Testis (tissue), 3 donors: Measurements from ENCODE around the gene PTGIS. TPM values are rescaled to one million over a fixed set of nuclear protein-coding genes. Genes with fewer than 3 reads are reported as not detected.
A peak's percentile ranks its signal among the peaks of the same experiment; 100 is the strongest.

Experiments used
- DNase-seq: peaks from one replicate; pipeline ENCODE4 v3.0.0-alpha.2; 2019
- H3K27ac ChIP-seq, 2 donors: fragments of 200-600 bp; sonication (generic); one replicate each; pipeline ENCODE4 v1.5.1; 2019
- H3K27me3 ChIP-seq: fragments of 200-600 bp; sonication (generic); one replicate; pipeline ENCODE4 v1.5.1; 2019
- H3K36me3 ChIP-seq: fragments of 200-600 bp; sonication (generic); one replicate; pipeline ENCODE4 v1.5.1; 2017; ENCODE audit warnings: low read depth; ENCODE audit errors: missing control alignments
- H3K4me1 ChIP-seq: fragments of 200-600 bp; sonication (generic); one replicate; pipeline ENCODE4 v1.5.1; 2019
- H3K4me3 ChIP-seq, 2 donors: fragments of 200-600 bp; sonication (generic); one replicate each; pipeline ENCODE4 v1.5.1; 2017 to 2019
- H3K9me3 ChIP-seq: fragments of 200-600 bp; sonication (generic); one replicate; pipeline ENCODE4 v1.5.1; 2017
- POLR2A ChIP-seq: fragments of 450-650 bp; IDR thresholded peaks from one replicate; pipeline ENCODE4 v1.6.1; 2017; ENCODE audit warnings: antibody characterized with exemption, mild to moderate bottlenecking, moderate library complexity
- WGBS, 2 donors: methylation state at CpG; one replicate each; pipeline ENCODE4 v1.1.5; 2018; 5-methylcytosine and 5-hydroxymethylcytosine counted together
- intact Hi-C: fragments of 100-400 bp; cut with DNase I; formaldehyde crosslinking; loops from one replicate; pipeline ENCODE4 v1.15.1; 2023; ENCODE audit warnings: low total_unique reads
- polyA plus RNA-seq: library from polyadenylated mRNA; stranded (reverse); fragments of 350-450 nt; fragmentation: Illumina TruSeq; extraction: RNeasy Lipid Tissue Mini Kit (QIAGEN cat#74804); gene quantifications from one replicate; pipeline ENCODE4 v1.2.3, GENCODE V29; 2014; ENCODE audit warnings: low read depth, low replicate concordance; ENCODE audit not compliant: insufficient read depth
- total RNA-seq, 2 donors: library from RNA; depleted of rRNA; stranded (reverse); fragments of >200 nt; gene quantifications; one replicate each; pipeline ENCODE4 v1.2.3, GENCODE V29; 2016
- TF ChIP-seq, protein P1 (sequence below), 3 experiments: fragments of 450-650 bp in 2 of 3; fragments of 200-600 bp in 1 of 3; sonication (generic) in 1 of 3; IDR thresholded peaks; one replicate each; pipeline ENCODE4 v1.5.1; 2016 to 2019; ENCODE audit warnings: antibody characterized with exemption in 3 of 3, mild to moderate bottlenecking in 2 of 3, moderate library complexity in 1 of 3

Gene PTGIS
- total and polyA plus RNA-seq, 3 donors from 2014 or later = 12.2 to 30.3 (median 13.0) TPM

DNA sequence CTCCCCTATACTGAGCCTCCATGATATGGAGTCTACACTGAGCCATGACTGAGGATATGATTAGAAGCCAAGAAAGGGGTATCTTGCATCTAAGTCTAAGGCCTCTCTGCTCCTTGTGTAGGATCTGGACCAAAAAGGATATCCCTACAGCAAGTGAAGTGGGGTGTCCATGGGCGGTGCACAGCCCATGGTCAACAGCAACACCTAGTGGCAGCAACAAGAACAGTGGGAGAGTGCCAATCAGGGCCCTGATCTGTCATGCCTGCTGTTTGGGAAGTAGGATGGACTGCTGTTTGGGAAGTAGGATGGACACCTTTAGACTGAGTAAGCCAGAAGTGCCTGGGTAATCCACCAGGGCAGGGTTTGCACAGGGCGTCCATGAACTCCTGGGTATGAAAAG lies 22.4 kb downstream of the PTGIS start:
- no peaks in the 10 kb centered on the region for H3K9me3 ChIP-seq
- intact Hi-C loops = no loop called here
- no peak overlapping the region for H3K4me3 ChIP-seq
- H3K36me3 ChIP-seq = no peaks in the 10 kb centered on the region
- no peaks in the 10 kb centered on the region for H3K27me3 ChIP-seq
- no peaks in the 10 kb centered on the region for H3K4me1 ChIP-seq
- TF ChIP-seq, protein P1, sequence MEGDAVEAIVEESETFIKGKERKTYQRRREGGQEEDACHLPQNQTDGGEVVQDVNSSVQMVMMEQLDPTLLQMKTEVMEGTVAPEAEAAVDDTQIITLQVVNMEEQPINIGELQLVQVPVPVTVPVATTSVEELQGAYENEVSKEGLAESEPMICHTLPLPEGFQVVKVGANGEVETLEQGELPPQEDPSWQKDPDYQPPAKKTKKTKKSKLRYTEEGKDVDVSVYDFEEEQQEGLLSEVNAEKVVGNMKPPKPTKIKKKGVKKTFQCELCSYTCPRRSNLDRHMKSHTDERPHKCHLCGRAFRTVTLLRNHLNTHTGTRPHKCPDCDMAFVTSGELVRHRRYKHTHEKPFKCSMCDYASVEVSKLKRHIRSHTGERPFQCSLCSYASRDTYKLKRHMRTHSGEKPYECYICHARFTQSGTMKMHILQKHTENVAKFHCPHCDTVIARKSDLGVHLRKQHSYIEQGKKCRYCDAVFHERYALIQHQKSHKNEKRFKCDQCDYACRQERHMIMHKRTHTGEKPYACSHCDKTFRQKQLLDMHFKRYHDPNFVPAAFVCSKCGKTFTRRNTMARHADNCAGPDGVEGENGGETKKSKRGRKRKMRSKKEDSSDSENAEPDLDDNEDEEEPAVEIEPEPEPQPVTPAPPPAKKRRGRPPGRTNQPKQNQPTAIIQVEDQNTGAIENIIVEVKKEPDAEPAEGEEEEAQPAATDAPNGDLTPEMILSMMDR (IDR thresholded peaks at IDR 0.05) = no peak
- no peak for TF ChIP-seq POLR2A
- peak; percentile 9 for DNase-seq
- WGBS, 2 donors = 90 to 100% methylated on average over 1 to 2 of the region's 2 CpGs
- H3K27ac ChIP-seq = no peak overlapping the region

DNA sequence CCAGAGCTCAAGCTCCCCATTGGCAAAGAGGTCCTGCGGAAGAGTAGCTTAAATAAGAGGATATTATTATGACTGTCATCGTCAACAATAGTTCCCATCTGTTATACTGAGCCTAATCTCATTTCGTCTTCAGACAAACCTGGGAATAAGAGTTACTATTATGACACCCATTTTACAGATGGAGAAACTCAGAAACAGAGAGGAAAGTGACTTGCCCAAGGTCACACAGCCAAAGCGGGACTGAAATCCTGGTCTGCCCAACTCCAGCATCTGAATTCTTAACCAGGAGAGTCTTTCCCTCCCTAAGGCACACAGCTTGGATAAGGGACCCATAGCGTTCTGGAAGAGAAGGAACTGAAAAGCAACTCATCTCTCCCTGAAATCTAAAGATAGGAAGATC lies 23.4 kb downstream of the PTGIS start:
- H3K4me1 ChIP-seq = no peaks in the 10 kb centered on the region
- H3K27me3 ChIP-seq = no peaks in the 10 kb centered on the region
- whole genome bisulfite sequencing, 2 donors = 93 to 95% methylated on average over 5 of the region's 5 CpGs
- H3K4me3 ChIP-seq = no peak overlapping the region
- intact Hi-C loops = loop anchor here (5.0 kb wide), 1 partner anchor 63 kb away; no protein-coding TSS in a partner anchor
- no peaks in the 10 kb centered on the region for H3K36me3 ChIP-seq
- DNase-seq = no peak
- TF ChIP-seq POLR2A = no peak
- TF ChIP-seq, protein P1 (IDR thresholded peaks at IDR 0.05) = no peak
- H3K9me3 ChIP-seq = no peaks in the 10 kb centered on the region
- no peak overlapping the region for H3K27ac ChIP-seq

DNA sequence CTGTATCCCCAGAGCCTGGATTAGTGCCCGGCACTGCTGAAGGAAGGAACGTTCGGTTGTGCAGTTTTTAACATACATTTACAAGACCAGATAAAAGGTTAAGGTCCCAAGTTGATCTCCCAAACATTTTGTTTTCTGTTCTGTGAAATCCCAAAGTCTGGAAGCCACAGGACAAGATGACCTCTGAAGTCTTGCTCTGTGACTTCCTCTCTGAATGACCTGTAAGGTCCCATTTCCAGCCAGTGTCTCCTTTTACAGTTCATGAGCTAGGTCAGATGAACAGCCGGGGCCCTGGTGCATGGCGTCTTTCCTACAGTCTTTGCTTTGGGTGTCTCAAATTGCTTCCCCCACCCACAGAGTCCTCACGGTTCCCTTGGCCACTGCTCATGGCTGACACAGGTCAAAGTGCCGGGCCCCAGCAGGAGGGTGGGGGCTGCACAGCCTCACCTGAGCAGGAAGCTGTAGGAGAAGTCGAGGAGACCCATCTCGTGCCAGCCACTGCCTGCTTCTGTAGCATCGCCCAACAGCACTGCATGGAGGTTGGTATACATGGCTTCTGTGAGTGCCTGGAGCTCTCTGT lies 24.0 kb downstream of the PTGIS start:
- WGBS, 2 donors = 66 to 68% methylated on average over 9 to 10 of the region's 10 CpGs
- H3K36me3 ChIP-seq = no peaks in the 10 kb centered on the region
- H3K27me3 ChIP-seq = no peaks in the 10 kb centered on the region
- peak overlapping the region in 1 of 2 donors; percentile 30 for H3K27ac ChIP-seq
- intact Hi-C loops = loop anchor here (5.0 kb wide), 1 partner anchor 63 kb away; no protein-coding TSS in a partner anchor
- DNase-seq = peak; percentile 7
- TF ChIP-seq POLR2A = no peak
- TF ChIP-seq, protein P1 (IDR thresholded peaks at IDR 0.05) = no peak
- no peaks in the 10 kb centered on the region for H3K9me3 ChIP-seq
- H3K4me3 ChIP-seq = no peak overlapping the region
- H3K4me1 ChIP-seq = no peaks in the 10 kb centered on the region

GRCh38 chr20:49543071-49543857 lies 24.7 kb downstream of the PTGIS start:
- H3K4me3 ChIP-seq = no peak overlapping the region
- no peaks in the 10 kb centered on the region for H3K36me3 ChIP-seq
- H3K27me3 ChIP-seq = no peaks in the 10 kb centered on the region
- TF ChIP-seq, protein P1 (IDR thresholded peaks at IDR 0.05) = no peak
- no peak for TF ChIP-seq POLR2A
- no peaks in the 10 kb centered on the region for H3K9me3 ChIP-seq
- WGBS, 2 donors = 77 to 87% methylated on average over 12 to 13 of the region's 13 CpGs
- DNase-seq = peak; percentile 8
- peak overlapping the region in 1 of 2 donors; percentile 30 for H3K27ac ChIP-seq
- H3K4me1 ChIP-seq = no peaks in the 10 kb centered on the region
- intact Hi-C loops = loop anchor here (5.0 kb wide), 1 partner anchor 64 kb away; no protein-coding TSS in a partner anchor
